Keratinocyte (primary cell): ENCODE measurements around the gene ACVR1. TPM values are rescaled to one million over a fixed set of nuclear protein-coding genes. Genes with fewer than 3 reads are reported as not detected.

Experiments
- DNase-seq: peaks from one replicate; pipeline ENCODE4 v3.0.0-alpha.2; 2011; ENCODE audit warnings: low read depth, missing footprints, low spot score
- FAIRE-seq: peaks from 2 replicates; lab custom pipeline; 2011; peaks lifted over from hg19 to GRCh38; lab: Jason Lieb, UNC
- H2AFZ ChIP-seq: 2 replicates; pipeline ENCODE4 v1.6.0; 2012; ENCODE audit warnings: low read length, control low read depth, inconsistent platforms; ENCODE audit not compliant: control insufficient read depth
- H3K27ac ChIP-seq: 2 replicates; pipeline ENCODE4 v1.5.1; 2011; ENCODE audit warnings: low read length; ENCODE audit not compliant: control insufficient read depth, insufficient read depth
- H3K27me3 ChIP-seq: 3 replicates; pipeline ENCODE4 v1.6.0; 2011; ENCODE audit warnings: low read length; ENCODE audit not compliant: control insufficient read depth, insufficient read depth; ENCODE audit errors: extremely low read depth
- H3K36me3 ChIP-seq, 2 experiments: 2 replicates in 1 of 2; 3 replicates in 1 of 2; pipeline ENCODE4 v1.5.1; 2011; ENCODE audit warnings: low read length in 2 of 2, mild to moderate bottlenecking in 1 of 2; ENCODE audit not compliant: control insufficient read depth in 2 of 2, insufficient read depth in 2 of 2; ENCODE audit errors: extremely low read depth in 1 of 2
- H3K4me1 ChIP-seq: 3 replicates; pipeline ENCODE4 v1.5.1; 2011; ENCODE audit warnings: low read length; ENCODE audit not compliant: control insufficient read depth, insufficient read depth; ENCODE audit errors: extremely low read depth
- H3K4me2 ChIP-seq: 3 replicates; pipeline ENCODE4 v1.6.0; 2011; ENCODE audit warnings: low read depth, low read length; ENCODE audit not compliant: control insufficient read depth, insufficient read depth; ENCODE audit errors: extremely low read depth
- H3K4me3 ChIP-seq, 3 experiments: fragments of 200-600 bp in 1 of 3; sonication (generic) in 1 of 3; 2 replicates in 2 of 3; 3 replicates in 1 of 3; pipeline ENCODE4 v1.5.1; 2011 to 2016; ENCODE audit warnings: low read length in 3 of 3, mild to moderate bottlenecking in 3 of 3, control low read depth in 2 of 3, inconsistent platforms in 1 of 3, low read depth in 1 of 3, mixed read lengths in 1 of 3, mixed run types in 1 of 3, moderate library complexity in 1 of 3; ENCODE audit not compliant: control insufficient read depth in 2 of 3, insufficient read depth in 2 of 3; ENCODE audit errors: extremely low read depth in 1 of 3
- H3K79me2 ChIP-seq: 2 replicates; pipeline ENCODE4 v1.6.0; 2012; ENCODE audit warnings: low read length; ENCODE audit not compliant: control insufficient read depth, insufficient read depth
- H3K9ac ChIP-seq: 3 replicates; pipeline ENCODE4 v1.6.0; 2011; ENCODE audit warnings: low read length; ENCODE audit not compliant: control insufficient read depth, insufficient read depth; ENCODE audit errors: extremely low read depth
- H3K9me1 ChIP-seq: 3 replicates; pipeline ENCODE4 v1.6.0; 2011; ENCODE audit warnings: low read length; ENCODE audit not compliant: control insufficient read depth, insufficient read depth; ENCODE audit errors: extremely low read depth
- H3K9me3 ChIP-seq: 2 replicates; pipeline ENCODE4 v1.5.1; 2012; ENCODE audit warnings: low read depth, low read length; ENCODE audit not compliant: control insufficient read depth
- H4K20me1 ChIP-seq: 3 replicates; pipeline ENCODE4 v1.6.0; 2011; ENCODE audit warnings: low read length; ENCODE audit not compliant: control insufficient read depth, insufficient read depth; ENCODE audit errors: extremely low read depth
- CTCF ChIP-seq, 3 experiments: IDR thresholded peaks in 1 of 3; conservative IDR thresholded peaks in 1 of 3; optimal IDR thresholded peaks in 1 of 3; 2 replicates in 2 of 3; 3 replicates in 1 of 3; pipeline versions ENCODE3 to v1.5.1; 2011; ENCODE audit warnings: low read length in 3 of 3, mild to moderate bottlenecking in 3 of 3, moderate library complexity in 2 of 3, control low read depth in 1 of 3, inconsistent platforms in 1 of 3; ENCODE audit not compliant: insufficient read depth in 2 of 3; ENCODE audit errors: extremely low read depth in 1 of 3
- EZH2 ChIP-seq: IDR thresholded peaks from one replicate; pipeline ENCODE4 v1.6.1; 2012; ENCODE audit warnings: inconsistent platforms, mild to moderate bottlenecking, low read length, moderate library complexity
- dilution Hi-C: fragments of 300-500 bp; cut with MboI; formaldehyde crosslinking; loops from one replicate; pipeline ENCODE4 v1.7.0; 2020; ENCODE audit warnings: low sequenced_read_pairs; ENCODE audit not compliant: extremely low pct_ligation_motif_present
- polyA plus RNA-seq, 5 experiments: library from polyadenylated mRNA; depleted of rRNA in 3 of 5; stranded (reverse) in 3 of 5; stranded (forward) in 1 of 5; unstranded in 1 of 5; fragments of >200 nt; gene quantifications; 1 replicate in 1 of 5; 2 replicates in 3 of 5; 3 replicates in 1 of 5; pipeline versions ENCODE4 v1.2.1 to v1.2.3, GENCODE V29; 2011 to 2012; ENCODE audit warnings: missing spikeins in 2 of 5, low read depth in 1 of 5, low replicate concordance in 1 of 5

The ACVR1 gene
- polyA plus RNA-seq, 1 donor (not counting 4 experiments of a cell fraction or from before 2014, with no cell fraction given): 30.8 TPM

- dilution Hi-C loops: no loop called here
- no peaks in the 10 kb centered on the region for H3K36me3 ChIP-seq
- FAIRE-seq: no peak
These were observed 17.5 kb upstream of the ACVR1 start for GRCh38 chr2:157893611-157894010.

GRCh38 chr2:157891643-157892041, 15.5 kb upstream of the ACVR1 start:
- H3K4me1 ChIP-seq: no peaks in the 10 kb centered on the region

More at GRCh38 chr2:157893611-157894010, 17.5 kb upstream of the ACVR1 start:
- DNase-seq: no peak
- H3K9me3 ChIP-seq: no peaks in the 10 kb centered on the region
- no peaks in the 10 kb centered on the region for H3K27me3 ChIP-seq
- H4K20me1 ChIP-seq: no peaks in the 10 kb centered on the region
- H3K4me1 ChIP-seq: no peaks in the 10 kb centered on the region
- H3K79me2 ChIP-seq: no peaks in the 10 kb centered on the region
- H3K27ac ChIP-seq: no peak overlapping the region
- H3K9ac ChIP-seq: no peak overlapping the region
- no peak overlapping the region for H2AFZ ChIP-seq
- H3K4me3 ChIP-seq: no peak overlapping the region
- TF ChIP-seq EZH2 (no peak), CTCF (optimal IDR thresholded peaks at IDR 0.05 in 1 of 3, IDR thresholded peaks at IDR 0.05 in 1 of 3, conservative IDR thresholded peaks at IDR 0.05 in 1 of 3; ENCODE audit: extremely low read depth in 1 of 3, insufficient read depth in 2 of 3, low read length in 3 of 3) (no peak)
- no peaks in the 10 kb centered on the region for H3K9me1 ChIP-seq
- no peak overlapping the region for H3K4me2 ChIP-seq

More at GRCh38 chr2:157891643-157892041, 15.5 kb upstream of the ACVR1 start:
- Histone ChIP-seq H4K20me1 (no peaks in the 10 kb centered on the region), H3K4me3 (no peak overlapping the region), H3K9ac (no peak overlapping the region), H3K4me2 (no peak overlapping the region), H3K9me1 (no peaks in the 10 kb centered on the region), H3K79me2 (no peaks in the 10 kb centered on the region), H3K9me3 (no peaks in the 10 kb centered on the region), H3K36me3 (no peaks in the 10 kb centered on the region), H3K27me3 (no peaks in the 10 kb centered on the region), H2AFZ (no peak overlapping the region), H3K27ac (no peak overlapping the region)
- FAIRE-seq (no peak), DNase-seq (no peak)
- dilution Hi-C loops: no loop called here
- TF ChIP-seq CTCF (optimal IDR thresholded peaks at IDR 0.05 in 1 of 3, IDR thresholded peaks at IDR 0.05 in 1 of 3, conservative IDR thresholded peaks at IDR 0.05 in 1 of 3; ENCODE audit: extremely low read depth in 1 of 3, insufficient read depth in 2 of 3, low read length in 3 of 3): no peak
- no peak for TF ChIP-seq EZH2
